Type B pancreatic cell (in vitro differentiated cells): ENCODE data around the gene TIAM2. TPM values are rescaled to one million over a fixed set of nuclear protein-coding genes. Genes with fewer than 3 reads are reported as not detected.
A peak's percentile ranks its signal among the peaks of the same experiment; 100 is the strongest.

Experiments used
- DNase-seq: peaks from one replicate; pipeline ENCODE4 v3.0.0; 2021; ENCODE audit warnings: mixed read lengths; ENCODE audit not compliant: unreplicated experiment; ENCODE audit errors: extremely low spot score
- H3K27ac Mint-ChIP-seq: 2 replicates; pipeline ENCODE4 v1.8.0; 2021; ENCODE audit warnings: mild to moderate bottlenecking, mixed read lengths
- H3K27me3 Mint-ChIP-seq: 2 replicates; pipeline ENCODE4 v1.8.0; 2021; ENCODE audit warnings: mixed read lengths
- H3K36me3 Mint-ChIP-seq: 2 replicates; pipeline ENCODE4 v1.8.0; 2021; ENCODE audit warnings: mixed read lengths
- H3K4me1 Mint-ChIP-seq: one replicate; pipeline ENCODE4 v1.8.0; 2021; ENCODE audit warnings: mixed read lengths; ENCODE audit not compliant: unreplicated experiment
- H3K4me3 Mint-ChIP-seq: 2 replicates; pipeline ENCODE4 v1.8.0; 2021; ENCODE audit warnings: mild to moderate bottlenecking, mixed read lengths
- H3K9me3 Mint-ChIP-seq: 2 replicates; pipeline ENCODE4 v1.8.0; 2021; ENCODE audit warnings: mixed read lengths
- CTCF ChIP-seq: fragments of 200-600 bp; sonication (generic); conservative IDR thresholded peaks from 2 replicates; pipeline ENCODE4 v1.5.0; 2021; ENCODE audit warnings: antibody characterized with exemption, mild to moderate bottlenecking
- total RNA-seq: library from RNA; stranded (reverse); gene quantifications from 2 replicates; pipeline ENCODE4 v1.2.1, GENCODE V29; 2021; ENCODE audit warnings: low replicate concordance

TIAM2 gene
- total RNA-seq, 1 donor from 2014 or later, result 13.5 TPM

GRCh38 chr6:155186052-155186658 lies 191.0 kb downstream of the TIAM2 start:
- peak overlapping the region; percentile 51 for H3K27ac Mint-ChIP-seq
- peaks cover 5% of the 10 kb centered on the region for H3K36me3 Mint-ChIP-seq
- no peaks in the 10 kb centered on the region for H3K9me3 Mint-ChIP-seq
- no peak for TF ChIP-seq CTCF
- no peaks in the 10 kb centered on the region for H3K27me3 Mint-ChIP-seq
- peaks cover 14% of the 10 kb centered on the region for H3K4me1 Mint-ChIP-seq
- DNase-seq, result no peak
- no peak overlapping the region for H3K4me3 Mint-ChIP-seq

GRCh38 chr6:155187106-155187505 lies 192.0 kb downstream of the TIAM2 start:
- Mint-ChIP-seq H3K9me3 (no peaks in the 10 kb centered on the region), H3K4me3 (no peak overlapping the region), H3K27me3 (no peaks in the 10 kb centered on the region), H3K4me1 (peaks cover 14% of the 10 kb centered on the region), H3K27ac (no peak overlapping the region), H3K36me3 (peaks cover 6% of the 10 kb centered on the region)
- no peak for DNase-seq
- TF ChIP-seq CTCF, result no peak

GRCh38 chr6:155187994-155188706 lies 193.0 kb downstream of the TIAM2 start:
- H3K27ac Mint-ChIP-seq, result no peak overlapping the region
- H3K4me1 Mint-ChIP-seq, result peaks cover 12% of the 10 kb centered on the region
- no peak overlapping the region for H3K4me3 Mint-ChIP-seq
- no peaks in the 10 kb centered on the region for H3K27me3 Mint-ChIP-seq
- H3K9me3 Mint-ChIP-seq, result no peaks in the 10 kb centered on the region
- peaks cover 3% of the 10 kb centered on the region for H3K36me3 Mint-ChIP-seq
- DNase-seq, result no peak
- TF ChIP-seq CTCF, result no peak

GRCh38 chr6:155188707-155189496 lies 193.8 kb downstream of the TIAM2 start:
- peaks cover 3% of the 10 kb centered on the region for H3K36me3 Mint-ChIP-seq
- no peak for TF ChIP-seq CTCF
- no peak overlapping the region for H3K27ac Mint-ChIP-seq
- no peaks in the 10 kb centered on the region for H3K27me3 Mint-ChIP-seq
- H3K4me3 Mint-ChIP-seq, result no peak overlapping the region
- no peak for DNase-seq
- no peaks in the 10 kb centered on the region for H3K9me3 Mint-ChIP-seq
- peaks cover 10% of the 10 kb centered on the region for H3K4me1 Mint-ChIP-seq

- Mint-ChIP-seq H3K4me3 (no peak overlapping the region), H3K36me3 (peaks cover 3% of the 10 kb centered on the region), H3K27ac (no peak overlapping the region), H3K9me3 (peaks cover 6% of the 10 kb centered on the region), H3K4me1 (peaks cover 10% of the 10 kb centered on the region), H3K27me3 (no peaks in the 10 kb centered on the region)
- no peak for DNase-seq
- no peak for TF ChIP-seq CTCF
Measured at GRCh38 chr6:155190677-155191076, 195.6 kb downstream of the TIAM2 start.
